VCaP (cell line): ENCODE results near the gene ZC3H15.

ENCODE experiments used
- H3K27ac ChIP-seq: fragments of 450-650 bp; 2 replicates; pipeline ENCODE4 v1.5.1; 2017
- TF ChIP-seq, protein P1 (sequence below): fragments of 450-650 bp; conservative IDR thresholded peaks from 2 replicates; pipeline ENCODE4 v1.5.1; 2017; ENCODE audit warnings: mild to moderate bottlenecking, moderate library complexity

The ZC3H15 gene

GRCh38 chr2:186546846-186547245, 60.8 kb downstream of the ZC3H15 start:
- no peak overlapping the region for H3K27ac ChIP-seq

DNA sequence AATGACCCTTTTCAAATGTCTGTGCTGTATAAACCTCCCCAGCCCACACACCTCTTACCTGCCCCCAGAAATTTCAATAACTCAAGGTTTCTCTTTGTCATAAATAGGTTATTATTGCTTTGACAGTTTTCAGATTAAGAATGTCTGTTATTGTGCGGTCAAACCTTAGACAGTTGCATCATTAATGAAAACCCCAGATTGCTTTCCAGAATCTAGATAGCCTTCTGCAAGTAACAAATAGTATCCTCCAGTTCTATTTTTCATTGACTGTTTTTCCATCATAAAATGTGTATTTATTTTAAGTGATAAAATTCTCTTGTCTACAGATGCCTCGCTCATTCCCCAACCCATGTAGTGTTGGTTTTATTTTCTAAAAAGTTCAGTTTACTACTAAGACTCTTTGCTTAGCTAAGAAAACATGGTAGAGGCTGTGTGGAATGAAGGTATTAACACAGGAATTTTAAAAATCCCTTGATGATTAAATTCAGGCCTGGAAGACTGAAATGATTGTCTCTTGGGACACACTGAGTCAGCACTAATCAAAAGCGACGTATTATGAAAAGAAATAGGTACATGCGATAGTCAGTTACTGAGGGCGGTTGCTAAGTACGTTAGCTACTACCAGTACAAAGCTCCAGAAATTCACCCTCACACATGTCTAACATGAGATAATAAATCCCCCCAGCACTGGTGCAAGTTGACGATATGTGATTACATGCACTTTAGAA, 65.4 kb downstream of the ZC3H15 start:
- TF ChIP-seq, protein P1, sequence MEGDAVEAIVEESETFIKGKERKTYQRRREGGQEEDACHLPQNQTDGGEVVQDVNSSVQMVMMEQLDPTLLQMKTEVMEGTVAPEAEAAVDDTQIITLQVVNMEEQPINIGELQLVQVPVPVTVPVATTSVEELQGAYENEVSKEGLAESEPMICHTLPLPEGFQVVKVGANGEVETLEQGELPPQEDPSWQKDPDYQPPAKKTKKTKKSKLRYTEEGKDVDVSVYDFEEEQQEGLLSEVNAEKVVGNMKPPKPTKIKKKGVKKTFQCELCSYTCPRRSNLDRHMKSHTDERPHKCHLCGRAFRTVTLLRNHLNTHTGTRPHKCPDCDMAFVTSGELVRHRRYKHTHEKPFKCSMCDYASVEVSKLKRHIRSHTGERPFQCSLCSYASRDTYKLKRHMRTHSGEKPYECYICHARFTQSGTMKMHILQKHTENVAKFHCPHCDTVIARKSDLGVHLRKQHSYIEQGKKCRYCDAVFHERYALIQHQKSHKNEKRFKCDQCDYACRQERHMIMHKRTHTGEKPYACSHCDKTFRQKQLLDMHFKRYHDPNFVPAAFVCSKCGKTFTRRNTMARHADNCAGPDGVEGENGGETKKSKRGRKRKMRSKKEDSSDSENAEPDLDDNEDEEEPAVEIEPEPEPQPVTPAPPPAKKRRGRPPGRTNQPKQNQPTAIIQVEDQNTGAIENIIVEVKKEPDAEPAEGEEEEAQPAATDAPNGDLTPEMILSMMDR = no peak
- H3K27ac ChIP-seq = no peak overlapping the region

More at GRCh38 chr2:186546846-186547245, 60.8 kb downstream of the ZC3H15 start:
- TF ChIP-seq, protein P1 = no peak

DNA sequence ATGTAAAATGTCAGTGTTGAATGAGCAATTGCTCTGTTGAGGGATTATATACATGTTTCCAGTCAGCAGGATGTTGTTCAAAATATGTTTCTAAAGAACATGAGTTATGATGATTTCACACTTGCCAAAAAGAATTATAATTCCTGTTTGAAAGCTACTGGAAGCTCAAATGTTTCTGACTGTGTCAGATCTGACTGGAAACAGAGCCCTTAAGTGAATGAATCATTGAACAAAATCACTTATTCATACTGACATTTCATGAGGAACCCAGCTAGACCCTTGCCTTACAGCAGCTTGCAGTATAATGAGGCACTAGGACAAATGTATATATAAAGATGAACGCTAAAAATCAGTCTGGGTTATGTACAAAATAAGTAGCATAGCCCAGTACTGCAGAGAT, 68.4 kb downstream of the ZC3H15 start:
- TF ChIP-seq, protein P1 = no peak
- H3K27ac ChIP-seq = no peak overlapping the region

DNA sequence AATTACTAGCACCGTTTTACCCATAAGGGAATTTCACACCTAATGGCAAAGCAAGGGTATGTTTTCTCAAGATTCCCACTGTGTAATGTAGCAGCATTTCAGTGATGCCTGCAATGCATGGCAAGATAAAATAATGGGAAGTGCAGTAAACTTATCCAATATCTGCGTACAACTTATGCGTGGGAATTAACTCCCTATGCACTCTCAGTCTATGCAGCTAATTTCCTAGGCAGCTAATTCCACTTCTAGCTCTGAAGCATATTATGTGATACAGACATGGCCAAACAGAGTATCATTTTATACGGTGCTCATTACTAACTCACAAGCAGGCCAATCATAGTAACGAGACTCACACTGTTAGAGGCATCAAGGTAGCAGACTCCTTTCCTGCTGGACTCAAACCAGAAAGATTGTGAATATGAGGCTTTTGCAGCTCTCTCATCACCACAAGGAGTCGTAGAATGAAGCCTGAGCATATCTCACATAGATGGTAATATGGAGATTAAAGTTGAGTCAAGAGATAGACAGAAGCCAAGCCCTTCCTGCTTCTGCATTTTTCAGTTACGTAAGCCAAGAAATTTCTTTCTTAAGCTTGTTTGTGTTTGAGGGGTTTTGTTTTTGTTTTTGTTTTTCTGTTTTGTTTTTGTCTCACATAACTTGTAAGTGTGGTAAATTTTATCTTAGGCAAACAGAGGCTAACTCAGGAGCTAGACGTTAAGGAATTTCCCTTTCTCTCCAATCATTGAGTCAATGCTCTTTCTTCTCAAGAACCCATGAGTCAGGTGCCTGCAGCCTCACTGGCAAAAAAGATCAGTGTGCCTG, 69.0 kb downstream of the ZC3H15 start:
- TF ChIP-seq, protein P1 = no peak

GRCh38 chr2:186558512-186559276, 72.6 kb downstream of the ZC3H15 start:
- H3K27ac ChIP-seq = no peak overlapping the region
- TF ChIP-seq, protein P1 = no peak

More for the DNA sequence above, 69.0 kb downstream of the ZC3H15 start:
- no peak overlapping the region for H3K27ac ChIP-seq
